B cell (primary cell): ENCODE results near the gene PURB. TPM values are rescaled to one million over a fixed set of nuclear protein-coding genes. Genes with fewer than 3 reads are reported as not detected.

Experiments
- ATAC-seq: fragments of 200-7000 bp; cut with Tn5 transposase; one replicate; pipeline ENCODE4 v1.10.0; 2021; ENCODE audit warnings: low read depth, mild to moderate bottlenecking, moderate number of reproducible peaks, moderate library complexity
- CTCF ChIA-PET: fragments of 350-600 bp; sonication (Branson Sonifier 250); formaldehyde crosslinking; loops from one replicate; lab custom pipeline; 2021; ENCODE audit warnings: antibody characterized with exemption, inconsistent platforms; lab: Charles Lee
- POLR2A ChIA-PET: fragments of 350-600 bp; sonication (Branson Sonifier 250); formaldehyde crosslinking; loops from one replicate; lab custom pipeline; 2021; ENCODE audit warnings: antibody characterized with exemption; lab: Charles Lee
- DNase-seq: peaks from one replicate; pipeline ENCODE4 v3.0.0; 2013
- H2AFZ ChIP-seq: 2 replicates; pipeline ENCODE4 v1.6.1; 2012; ENCODE audit warnings: mild to moderate bottlenecking, low read depth, low read length; ENCODE audit not compliant: insufficient read depth, poor library complexity, severe bottlenecking
- H3K27ac ChIP-seq, 2 donors: 1 replicate in 1 of 2; 2 replicates in 1 of 2; pipeline ENCODE4 v1.5.1; 2012 to 2013; ENCODE audit warnings: low read length in 2 of 2, mild to moderate bottlenecking in 2 of 2, moderate library complexity in 1 of 2
- H3K27me3 ChIP-seq, 4 experiments: fragments of 200-600 bp in 1 of 4; sonication (generic) in 1 of 4; replicated peaks in 1 of 4; 1 replicate in 2 of 4; 2 replicates in 2 of 4; pipeline versions ENCODE4 v1.6.1 to v1.7.0; 2013 to 2016; ENCODE audit warnings: low read length in 3 of 4, mild to moderate bottlenecking in 2 of 4, mixed read lengths in 1 of 4, moderate library complexity in 1 of 4; ENCODE audit not compliant: insufficient read depth in 4 of 4, control insufficient read depth in 3 of 4; ENCODE audit errors: control extremely low read depth in 1 of 4
- H3K36me3 ChIP-seq, 2 experiments: replicated peaks in 1 of 2; 1 replicate in 1 of 2; 2 replicates in 1 of 2; pipeline versions ENCODE4 v1.6.1 to v1.7.1; 2013; ENCODE audit warnings: low read length in 1 of 2; ENCODE audit not compliant: insufficient read depth in 2 of 2, control insufficient read depth in 1 of 2; ENCODE audit errors: control extremely low read depth in 1 of 2, extremely low read depth in 1 of 2
- H3K4me1 ChIP-seq, 2 donors: fragments of 200-600 bp in 1 of 2; sonication (generic) in 1 of 2; 1 replicate in 1 of 2; 2 replicates in 1 of 2; pipeline versions ENCODE4 v1.5.1 to v1.6.1; 2013 to 2017; ENCODE audit warnings: low read length in 2 of 2; ENCODE audit not compliant: control insufficient read depth in 2 of 2, insufficient read depth in 2 of 2
- H3K4me2 ChIP-seq: replicated peaks from 2 replicates; pipeline ENCODE3; 2012; ENCODE audit warnings: mild to moderate bottlenecking, low read depth, low read length; ENCODE audit not compliant: poor library complexity, severe bottlenecking
- H3K4me3 ChIP-seq, 5 experiments: fragments of 200-600 bp in 1 of 5; sonication (generic) in 1 of 5; 1 replicate in 3 of 5; 2 replicates in 2 of 5; pipeline versions ENCODE4 v1.5.1 to v1.7.0; 2011 to 2016; ENCODE audit warnings: low read length in 4 of 5, mild to moderate bottlenecking in 4 of 5, low read depth in 2 of 5, control low read depth in 1 of 5, moderate library complexity in 1 of 5; ENCODE audit not compliant: insufficient read depth in 1 of 5; ENCODE audit errors: control extremely low read depth in 1 of 5, extremely low read depth in 1 of 5
- H3K79me2 ChIP-seq: fragments of 200-600 bp; sonication (generic); one replicate; pipeline ENCODE4 v1.6.0; 2016; ENCODE audit warnings: low read length; ENCODE audit not compliant: control insufficient read depth, insufficient read depth
- H3K9ac ChIP-seq: fragments of 200-600 bp; sonication (generic); 2 replicates; pipeline ENCODE4 v1.6.1; 2017; ENCODE audit warnings: mild to moderate bottlenecking, low read length, moderate library complexity
- H3K9me3 ChIP-seq, 3 donors: one replicate each; pipeline versions ENCODE4 v1.6.1 to v1.7.1; 2013; ENCODE audit warnings: low read length in 2 of 3; ENCODE audit not compliant: control insufficient read depth in 2 of 3, insufficient read depth in 1 of 3; ENCODE audit errors: control extremely low read depth in 1 of 3
- H4K20me1 ChIP-seq: 2 replicates; pipeline ENCODE4 v1.6.0; 2012; ENCODE audit warnings: mild to moderate bottlenecking, low read length; ENCODE audit not compliant: insufficient read depth, control insufficient read depth, poor library complexity, severe bottlenecking
- H3K27ac Mint-ChIP-seq: one replicate; pipeline ENCODE4 v1.8.0; 2021; ENCODE audit warnings: mixed read lengths
- H3K27me3 Mint-ChIP-seq: one replicate; pipeline ENCODE4 v1.8.0; 2021; ENCODE audit warnings: mixed read lengths
- H3K4me1 Mint-ChIP-seq: one replicate; pipeline ENCODE4 v1.8.0; 2021; ENCODE audit warnings: mixed read lengths
- H3K4me3 Mint-ChIP-seq: one replicate; pipeline ENCODE4 v1.8.0; 2021; ENCODE audit warnings: mixed read lengths
- H3K9me3 Mint-ChIP-seq: one replicate; pipeline ENCODE4 v1.8.0; 2022; ENCODE audit warnings: mixed read lengths; ENCODE audit not compliant: insufficient read depth
- CTCF ChIP-seq: fragments of 200-600 bp; IDR thresholded peaks from one replicate; pipeline ENCODE4 v1.8.0; 2022; ENCODE audit warnings: antibody characterized with exemption, mild to moderate bottlenecking
- EZH2 ChIP-seq: IDR thresholded peaks from 2 replicates; pipeline ENCODE4 v1.6.1; 2012; ENCODE audit warnings: borderline replicate concordance, low read depth, mild to moderate bottlenecking, moderate library complexity, low read length; ENCODE audit not compliant: insufficient read depth, poor library complexity, severe bottlenecking
- WGBS: methylation state at CpG from one replicate; pipeline ENCODE4 v1.1.5; 2013; ENCODE audit warnings: missing lambda C conversion rate; ENCODE audit not compliant: insufficient coverage; 5-methylcytosine and 5-hydroxymethylcytosine counted together
- intact Hi-C: fragments of 100-400 bp; cut with micrococcal nuclease; formaldehyde crosslinking; loops from one replicate; pipeline ENCODE4 v1.10.0; 2022
- polyA plus RNA-seq: library from polyadenylated mRNA; depleted of rRNA; stranded (reverse); fragments of >200 nt; gene quantifications from 2 replicates; pipeline ENCODE4 v1.2.3, GENCODE V29; 2012
- total RNA-seq, 2 donors: library from RNA; stranded (reverse); fragments of 120-200 nt in 1 of 2; gene quantifications; 1 replicate in 1 of 2; 2 replicates in 1 of 2; pipeline versions ENCODE4 v1.2.3 to v1.2.4, GENCODE V29; 2013 to 2022

Gene PURB
- total and polyA plus RNA-seq, 2 donors (not counting 1 experiment from before 2014, with no cell fraction given): 6.4 to 28.6 TPM

GRCh38 chr7:44898039-44898438, 12.7 kb upstream of the PURB start:
- H4K20me1 ChIP-seq: no peaks in the 10 kb centered on the region
- H2AFZ ChIP-seq: no peak overlapping the region
- H3K27ac ChIP-seq: no peak overlapping the region
- H3K27ac Mint-ChIP-seq: no peak overlapping the region
- H3K9ac ChIP-seq: no peak overlapping the region
- no peaks in the 10 kb centered on the region for H3K9me3 Mint-ChIP-seq
- no peak overlapping the region for H3K4me3 ChIP-seq
- H3K36me3 ChIP-seq: no peaks in the 10 kb centered on the region
- H3K4me1 ChIP-seq: no peaks in the 10 kb centered on the region
- no peak overlapping the region for H3K4me3 Mint-ChIP-seq
- H3K4me1 Mint-ChIP-seq: peaks cover 3% of the 10 kb centered on the region
- TF ChIP-seq EZH2 (no peak), CTCF (no peak)
- H3K27me3 ChIP-seq: no peaks in the 10 kb centered on the region
- no peaks in the 10 kb centered on the region for H3K79me2 ChIP-seq
- intact Hi-C loops: no loop called here
- WGBS: 95% methylated on average over 2 of the region's 4 CpGs
- ChIA-PET POLR2A (no interaction called here), CTCF (no interaction called here)
- DNase-seq (no peak), ATAC-seq (no peak)
- H3K4me2 ChIP-seq: no peak overlapping the region
- no peaks in the 10 kb centered on the region for H3K9me3 ChIP-seq
- no peaks in the 10 kb centered on the region for H3K27me3 Mint-ChIP-seq

GRCh38 chr7:44897309-44897708, 12.0 kb upstream of the PURB start:
- H4K20me1 ChIP-seq: no peaks in the 10 kb centered on the region
- H3K9me3 Mint-ChIP-seq: no peaks in the 10 kb centered on the region
- no peaks in the 10 kb centered on the region for H3K36me3 ChIP-seq
- no CpG with 5 or more reads among the region's 1 CpG for WGBS
- no peak overlapping the region for H3K9ac ChIP-seq
- H3K27me3 ChIP-seq: no peaks in the 10 kb centered on the region
- intact Hi-C loops: no loop called here
- CTCF ChIA-PET: no interaction called here
- no peaks in the 10 kb centered on the region for H3K27me3 Mint-ChIP-seq
- ATAC-seq (no peak), DNase-seq (no peak)
- no peak overlapping the region for H3K4me2 ChIP-seq
- H3K4me1 ChIP-seq: no peaks in the 10 kb centered on the region
- TF ChIP-seq EZH2: no peak
- TF ChIP-seq CTCF: no peak
- H3K4me1 Mint-ChIP-seq: peaks cover 3% of the 10 kb centered on the region
- H3K27ac ChIP-seq: no peak overlapping the region
- H3K79me2 ChIP-seq: no peaks in the 10 kb centered on the region
- H2AFZ ChIP-seq: no peak overlapping the region
- POLR2A ChIA-PET: no interaction called here
- no peak overlapping the region for H3K4me3 Mint-ChIP-seq
- H3K4me3 ChIP-seq: no peak overlapping the region
- H3K9me3 ChIP-seq: no peaks in the 10 kb centered on the region
- H3K27ac Mint-ChIP-seq: no peak overlapping the region
